Nephron (organoid): Measurements from ENCODE around the gene NCBP2L.

Source experiments
- H3K27ac Mint-ChIP-seq, 3 experiments: 2 replicates each; pipeline ENCODE4 v1.8.0; 2020; ENCODE audit warnings: mixed read lengths in 3 of 3, mild to moderate bottlenecking in 2 of 3, moderate library complexity in 1 of 3
- H3K27me3 Mint-ChIP-seq: 2 replicates; pipeline ENCODE4 v1.8.0; 2021; ENCODE audit warnings: low read depth, mild to moderate bottlenecking, moderate library complexity, mixed read lengths
- H3K36me3 Mint-ChIP-seq: 2 replicates; pipeline ENCODE4 v1.8.0; 2020; ENCODE audit warnings: low read depth, mixed read lengths
- H3K4me1 Mint-ChIP-seq: 2 replicates; pipeline ENCODE4 v1.8.0; 2020; ENCODE audit warnings: mixed read lengths
- H3K4me3 Mint-ChIP-seq, 3 experiments: 2 replicates each; pipeline ENCODE4 v1.8.0; 2020; ENCODE audit warnings: mild to moderate bottlenecking in 3 of 3, mixed read lengths in 3 of 3, moderate library complexity in 2 of 3
- H3K9me3 Mint-ChIP-seq: 2 replicates; pipeline ENCODE4 v1.8.0; 2020; ENCODE audit warnings: mixed read lengths
- TF ChIP-seq, protein P1 (sequence below), 3 experiments: fragments of 200-600 bp; sonication (generic); IDR thresholded peaks; one replicate each; pipeline ENCODE4 v1.5.0; 2021; ENCODE audit warnings: antibody characterized with exemption in 3 of 3; ENCODE audit not compliant: unreplicated experiment in 3 of 3

Gene NCBP2L

DNA sequence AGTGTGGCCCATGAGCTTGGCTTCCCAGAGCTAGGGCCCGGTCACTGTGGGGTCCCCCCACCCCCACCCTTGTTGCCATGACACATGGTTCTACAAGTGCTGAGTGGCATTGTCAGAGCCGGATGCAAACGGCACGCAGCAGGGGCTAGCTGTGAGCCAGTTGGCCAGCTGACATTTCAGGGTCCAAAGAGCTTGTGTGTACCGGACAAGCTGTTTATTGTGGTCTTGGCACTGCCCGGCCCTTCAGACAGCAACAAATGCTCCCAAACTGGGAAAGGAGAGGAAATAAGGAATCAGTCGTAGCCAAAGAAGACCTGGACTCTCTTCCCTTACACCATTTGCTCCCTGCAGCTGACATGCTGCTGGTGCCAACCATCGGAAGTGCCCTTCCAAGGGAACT is 38.8 kb upstream of the NCBP2L start:
- Mint-ChIP-seq H3K36me3 (no peaks in the 10 kb centered on the region), H3K4me1 (peaks cover 53% of the 10 kb centered on the region), H3K27ac (peak overlapping the region in 2 of 3 experiments; percentile 40 to 41), H3K4me3 (no peak overlapping the region), H3K27me3 (no peaks in the 10 kb centered on the region), H3K9me3 (peaks cover 3% of the 10 kb centered on the region)
- TF ChIP-seq, protein P1, sequence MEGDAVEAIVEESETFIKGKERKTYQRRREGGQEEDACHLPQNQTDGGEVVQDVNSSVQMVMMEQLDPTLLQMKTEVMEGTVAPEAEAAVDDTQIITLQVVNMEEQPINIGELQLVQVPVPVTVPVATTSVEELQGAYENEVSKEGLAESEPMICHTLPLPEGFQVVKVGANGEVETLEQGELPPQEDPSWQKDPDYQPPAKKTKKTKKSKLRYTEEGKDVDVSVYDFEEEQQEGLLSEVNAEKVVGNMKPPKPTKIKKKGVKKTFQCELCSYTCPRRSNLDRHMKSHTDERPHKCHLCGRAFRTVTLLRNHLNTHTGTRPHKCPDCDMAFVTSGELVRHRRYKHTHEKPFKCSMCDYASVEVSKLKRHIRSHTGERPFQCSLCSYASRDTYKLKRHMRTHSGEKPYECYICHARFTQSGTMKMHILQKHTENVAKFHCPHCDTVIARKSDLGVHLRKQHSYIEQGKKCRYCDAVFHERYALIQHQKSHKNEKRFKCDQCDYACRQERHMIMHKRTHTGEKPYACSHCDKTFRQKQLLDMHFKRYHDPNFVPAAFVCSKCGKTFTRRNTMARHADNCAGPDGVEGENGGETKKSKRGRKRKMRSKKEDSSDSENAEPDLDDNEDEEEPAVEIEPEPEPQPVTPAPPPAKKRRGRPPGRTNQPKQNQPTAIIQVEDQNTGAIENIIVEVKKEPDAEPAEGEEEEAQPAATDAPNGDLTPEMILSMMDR (IDR thresholded peaks at IDR 0.05; ENCODE audit: unreplicated experiment in 3 of 3): no peak

DNA sequence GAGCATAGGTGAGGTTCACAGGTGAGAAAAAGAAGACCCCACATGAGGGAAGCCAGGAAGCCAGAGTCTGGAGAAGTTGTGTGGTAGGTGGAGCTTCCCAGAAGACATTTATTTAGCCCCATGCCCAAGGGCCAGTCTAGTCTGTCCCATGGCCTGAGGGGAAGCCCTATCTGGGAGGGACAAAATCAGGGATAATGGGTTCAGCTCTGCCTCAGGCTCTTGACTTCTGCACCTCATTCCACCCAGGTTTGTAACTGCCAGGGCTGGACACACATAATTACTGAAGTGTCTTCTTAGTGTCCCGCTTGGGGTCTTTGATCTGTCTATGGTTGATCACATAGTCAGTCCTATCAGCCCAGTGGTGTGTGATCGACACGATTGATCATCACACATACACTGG is 38.0 kb upstream of the NCBP2L start:
- Mint-ChIP-seq H3K9me3 (peaks cover 3% of the 10 kb centered on the region), H3K27ac (peak overlapping the region; percentile 98 to 99 (median 99)), H3K36me3 (no peaks in the 10 kb centered on the region), H3K4me1 (peaks cover 53% of the 10 kb centered on the region), H3K4me3 (no peak overlapping the region), H3K27me3 (peaks cover 3% of the 10 kb centered on the region)
- TF ChIP-seq, protein P1 (IDR thresholded peaks at IDR 0.05; ENCODE audit: unreplicated experiment in 3 of 3): no peak

DNA sequence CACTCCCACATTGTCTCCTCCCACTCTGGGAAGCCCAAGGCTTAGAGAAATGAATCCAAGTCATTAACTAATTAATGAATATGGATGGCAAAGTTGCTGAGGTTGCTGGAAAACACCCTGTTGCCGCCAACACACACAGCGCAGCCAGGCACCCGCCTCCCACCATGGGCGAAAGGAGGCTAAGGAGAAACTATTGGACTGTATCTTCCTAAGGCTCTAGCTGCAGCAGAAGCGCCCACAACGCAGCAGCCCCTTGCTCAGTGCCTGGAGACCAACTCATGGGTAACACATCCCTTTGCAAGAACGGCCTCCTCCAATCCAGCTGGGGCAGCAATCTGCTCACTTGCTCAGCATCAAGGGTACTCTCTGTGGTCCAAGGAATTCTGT is 36.1 kb upstream of the NCBP2L start:
- peak overlapping the region; percentile 98 to 99 (median 99) for H3K27ac Mint-ChIP-seq
- H3K36me3 Mint-ChIP-seq: no peaks in the 10 kb centered on the region
- H3K27me3 Mint-ChIP-seq: peaks cover 4% of the 10 kb centered on the region
- peak overlapping the region; percentile 76 to 83 (median 77) for H3K4me3 Mint-ChIP-seq
- H3K4me1 Mint-ChIP-seq: peaks cover 59% of the 10 kb centered on the region
- H3K9me3 Mint-ChIP-seq: peaks cover 3% of the 10 kb centered on the region
- TF ChIP-seq, protein P1 (IDR thresholded peaks at IDR 0.05; ENCODE audit: unreplicated experiment in 3 of 3): no peak

DNA sequence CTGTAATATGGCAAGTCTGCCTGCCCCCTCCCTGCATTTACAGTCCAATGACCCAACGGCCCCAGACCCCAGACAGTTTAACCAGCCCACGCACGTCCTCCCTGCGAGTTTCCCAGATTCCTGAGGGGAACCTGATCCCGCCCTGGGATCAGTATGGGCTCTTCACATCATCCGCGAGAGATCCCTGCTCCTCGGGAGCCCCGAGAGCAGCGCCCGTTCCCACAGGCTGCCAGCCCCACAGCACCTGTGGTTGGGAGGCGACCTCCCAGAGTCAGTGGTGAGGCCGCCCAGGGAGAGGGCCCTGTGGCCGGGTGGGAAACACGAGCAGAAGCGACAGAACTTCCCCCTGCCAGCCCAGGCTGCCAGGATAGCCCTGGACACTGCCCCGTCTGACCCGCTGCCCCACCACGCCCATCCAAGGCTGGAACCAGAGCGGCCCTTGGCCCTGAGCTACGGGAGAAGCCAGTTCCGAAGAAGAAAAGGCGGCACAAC is 34.8 kb upstream of the NCBP2L start:
- H3K36me3 Mint-ChIP-seq: no peaks in the 10 kb centered on the region
- H3K27me3 Mint-ChIP-seq: peaks cover 4% of the 10 kb centered on the region
- TF ChIP-seq, protein P1 (IDR thresholded peaks at IDR 0.05; ENCODE audit: unreplicated experiment in 3 of 3): no peak
- H3K9me3 Mint-ChIP-seq: peaks cover 3% of the 10 kb centered on the region
- H3K4me1 Mint-ChIP-seq: peaks cover 66% of the 10 kb centered on the region
- H3K4me3 Mint-ChIP-seq: peak overlapping the region; percentile 76 to 83 (median 77)
- H3K27ac Mint-ChIP-seq: peak overlapping the region; percentile 98 to 99 (median 99)

DNA sequence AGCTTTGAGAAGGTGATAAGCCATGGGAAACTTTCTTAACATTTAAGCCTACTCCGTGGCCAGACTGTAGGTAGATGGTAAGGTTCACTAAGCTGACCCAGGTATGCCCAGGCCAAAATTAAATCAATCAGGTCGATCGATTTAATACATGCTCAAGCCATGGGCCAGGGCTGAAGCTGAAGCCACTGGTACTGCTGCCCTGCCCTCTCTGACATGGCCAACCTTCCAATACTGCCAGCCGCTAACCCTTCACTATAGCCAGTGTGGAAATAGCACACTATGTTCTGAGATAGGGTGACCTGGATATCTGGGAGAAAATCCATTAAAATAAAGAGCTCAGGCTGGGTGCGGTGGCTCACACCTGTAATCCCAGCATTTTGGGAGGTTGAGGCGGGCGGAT is 33.5 kb upstream of the NCBP2L start:
- Mint-ChIP-seq H3K4me1 (peaks cover 73% of the 10 kb centered on the region), H3K36me3 (no peaks in the 10 kb centered on the region), H3K27ac (peak overlapping the region in 1 of 3 experiments; percentile 99), H3K27me3 (peaks cover 4% of the 10 kb centered on the region), H3K4me3 (no peak overlapping the region), H3K9me3 (peaks cover 3% of the 10 kb centered on the region)
- TF ChIP-seq, protein P1 (IDR thresholded peaks at IDR 0.05; ENCODE audit: unreplicated experiment in 3 of 3): no peak

DNA sequence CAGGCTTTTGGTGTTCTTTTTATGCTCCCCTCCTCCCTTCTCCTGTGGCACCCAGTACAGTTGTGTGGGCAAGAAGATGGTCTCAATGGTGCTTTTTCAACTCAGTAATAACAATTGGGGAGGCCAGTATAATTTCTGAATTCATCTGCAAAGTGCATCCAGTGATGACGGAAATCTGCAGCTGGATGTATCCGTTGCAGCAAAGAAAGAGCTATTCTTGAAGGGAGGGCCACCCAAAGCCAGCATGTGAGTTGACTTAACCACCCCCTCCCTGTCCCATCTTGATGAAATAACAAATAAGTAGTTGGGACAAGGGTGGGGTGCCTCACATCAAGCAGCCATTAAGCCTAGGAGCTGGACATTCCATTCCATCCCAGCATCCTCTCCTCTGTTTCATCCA is 32.7 kb upstream of the NCBP2L start:
- peak overlapping the region in 2 of 3 experiments; percentile 38 to 65 for H3K27ac Mint-ChIP-seq
- peaks cover 69% of the 10 kb centered on the region for H3K4me1 Mint-ChIP-seq
- peaks cover 2% of the 10 kb centered on the region for H3K9me3 Mint-ChIP-seq
- peaks cover 4% of the 10 kb centered on the region for H3K27me3 Mint-ChIP-seq
- TF ChIP-seq, protein P1 (IDR thresholded peaks at IDR 0.05; ENCODE audit: unreplicated experiment in 3 of 3): no peak
- no peak overlapping the region for H3K4me3 Mint-ChIP-seq
- H3K36me3 Mint-ChIP-seq: no peaks in the 10 kb centered on the region
